Thyroid gland (tissue), 4 donors: Measurements from ENCODE around the gene SON. TPM values are rescaled to one million over a fixed set of nuclear protein-coding genes. Genes with fewer than 3 reads are reported as not detected.

Experiments
- DNase-seq, 2 donors: peaks; one replicate each; pipeline ENCODE4 v3.0.0-alpha.2; 2019
- H3K27ac ChIP-seq, 3 donors: fragments of 200-600 bp; sonication (generic); 1 replicate in 2 of 3; 2 replicates in 1 of 3; pipeline ENCODE4 v1.5.1; 2016 to 2019; ENCODE audit warnings: mild to moderate bottlenecking in 1 of 3, moderate library complexity in 1 of 3
- H3K27me3 ChIP-seq: fragments of 200-600 bp; sonication (generic); one replicate; pipeline ENCODE4 v1.5.1; 2019
- H3K36me3 ChIP-seq, 2 donors: fragments of 200-600 bp; sonication (generic); one replicate each; pipeline ENCODE4 v1.5.1; 2016 to 2019
- H3K4me1 ChIP-seq, 2 donors: fragments of 200-600 bp; sonication (generic); one replicate each; pipeline ENCODE4 v1.5.1; 2017 to 2019
- H3K4me3 ChIP-seq, 3 donors: fragments of 200-600 bp; sonication (generic); replicated peaks in 1 of 3; 1 replicate in 2 of 3; 2 replicates in 1 of 3; pipeline ENCODE4 v1.5.1; 2016; ENCODE audit warnings: mild to moderate bottlenecking in 1 of 3
- H3K9me3 ChIP-seq: fragments of 200-600 bp; sonication (generic); one replicate; pipeline ENCODE4 v1.5.1; 2017
- CTCF ChIP-seq, 6 experiments: fragments of 200-600 bp in 3 of 6; fragments of 450-650 bp in 3 of 6; sonication (generic) in 3 of 6; IDR thresholded peaks; one replicate each; pipeline ENCODE4 v1.5.1; 2016 to 2019; ENCODE audit warnings: antibody characterized with exemption in 6 of 6, mild to moderate bottlenecking in 2 of 6, inconsistent platforms in 1 of 6, moderate library complexity in 1 of 6
- POLR2A ChIP-seq, 2 donors: fragments of 450-650 bp; IDR thresholded peaks; one replicate each; pipeline ENCODE4 v1.6.1; 2017; ENCODE audit warnings: antibody characterized with exemption in 2 of 2, mild to moderate bottlenecking in 2 of 2, moderate library complexity in 1 of 2
- WGBS, 2 donors: methylation state at CpG; one replicate each; pipeline ENCODE4 v1.1.5; 2017; 5-methylcytosine and 5-hydroxymethylcytosine counted together
- intact Hi-C: fragments of 100-400 bp; cut with DNase I; formaldehyde crosslinking; loops from one replicate; pipeline ENCODE4 v1.15.1; 2023
- total RNA-seq, 4 donors: library from RNA; depleted of rRNA; stranded (reverse); fragments of >200 nt; gene quantifications; one replicate each; pipeline ENCODE4 v1.2.3, GENCODE V29; 2016

Gene SON
- total RNA-seq, 4 donors from 2014 or later = 283 to 425 (median 334) TPM

DNA sequence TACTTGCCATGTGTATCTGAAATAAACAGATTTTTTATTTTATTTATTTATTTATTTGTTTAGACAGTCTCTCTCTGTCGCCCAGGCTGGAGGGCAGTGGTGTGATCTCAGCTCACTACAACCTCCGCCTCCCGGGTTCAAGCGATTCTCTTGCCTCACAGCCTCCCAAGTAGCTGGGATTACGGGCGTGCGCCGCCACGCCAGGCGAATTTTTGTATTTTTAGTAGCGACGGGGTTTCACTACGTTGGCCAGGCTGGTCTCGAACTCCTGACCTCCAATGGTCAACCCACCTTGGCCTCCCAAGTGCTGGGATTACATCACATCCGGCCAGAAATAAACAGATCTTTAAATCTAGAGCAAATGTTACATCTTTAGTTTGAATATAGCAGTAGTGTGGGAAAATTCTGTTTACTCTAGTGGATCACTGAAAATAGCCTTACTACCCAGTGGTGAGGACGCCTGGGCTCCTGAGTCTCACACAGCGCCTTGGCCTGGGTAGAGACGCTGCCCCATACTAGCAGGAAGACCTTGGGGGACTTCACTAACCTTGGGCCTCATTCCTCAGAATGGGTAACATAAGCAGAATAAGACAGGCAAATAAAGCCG lies 1.6 kb upstream of the SON start:
- intact Hi-C loops = no loop called here

GRCh38 chr21:33541756-33542639 lies 840 bp upstream of the SON start, which contains the start of gene GART:
TSS of gene GART (minus strand) at chr21:33542117. CDS start at chr21:33539315, 2,802 bp downstream.
- 0% methylated on average over 35 to 49 of the region's 56 CpGs for WGBS, 2 donors
- Histone ChIP-seq H3K27ac (peak within 1 kb of the TSS; percentile 98 to 99 (median 99)), H3K9me3 (no peaks in the 10 kb centered on the region), H3K4me3 (peak within 1 kb of the TSS; percentile 8 to 72 (median 58)), H3K36me3 (peaks cover 8 to 16% of the 10 kb centered on the region in 2 donors), H3K27me3 (no peaks in the 10 kb centered on the region), H3K4me1 (peaks cover 9 to 25% of the 10 kb centered on the region in 2 donors)
- DNase-seq = peak; percentile 82
- intact Hi-C loops = no loop called here
- TF ChIP-seq CTCF (IDR thresholded peaks at IDR 0.05) (no peak), POLR2A (IDR thresholded peaks at IDR 0.05) (peak; percentile 49 to 73)

More for the DNA sequence above, 1.6 kb upstream of the SON start:
- TF ChIP-seq CTCF (IDR thresholded peaks at IDR 0.05) (no peak), POLR2A (IDR thresholded peaks at IDR 0.05) (no peak)
- no peaks in the 10 kb centered on the region for H3K9me3 ChIP-seq
- H3K4me3 ChIP-seq = peak overlapping the region in 2 of 3 donors; percentile 40 to 72
- 55 to 60% methylated on average over 19 of the region's 19 CpGs for WGBS, 2 donors
- H3K4me1 ChIP-seq = peaks cover 9 to 23% of the 10 kb centered on the region in 2 donors
- H3K36me3 ChIP-seq = peaks cover 10 to 11% of the 10 kb centered on the region in 2 donors
- no peak for DNase-seq
- H3K27me3 ChIP-seq = no peaks in the 10 kb centered on the region
- H3K27ac ChIP-seq = peak overlapping the region; percentile 98 to 99 (median 99)

DNA sequence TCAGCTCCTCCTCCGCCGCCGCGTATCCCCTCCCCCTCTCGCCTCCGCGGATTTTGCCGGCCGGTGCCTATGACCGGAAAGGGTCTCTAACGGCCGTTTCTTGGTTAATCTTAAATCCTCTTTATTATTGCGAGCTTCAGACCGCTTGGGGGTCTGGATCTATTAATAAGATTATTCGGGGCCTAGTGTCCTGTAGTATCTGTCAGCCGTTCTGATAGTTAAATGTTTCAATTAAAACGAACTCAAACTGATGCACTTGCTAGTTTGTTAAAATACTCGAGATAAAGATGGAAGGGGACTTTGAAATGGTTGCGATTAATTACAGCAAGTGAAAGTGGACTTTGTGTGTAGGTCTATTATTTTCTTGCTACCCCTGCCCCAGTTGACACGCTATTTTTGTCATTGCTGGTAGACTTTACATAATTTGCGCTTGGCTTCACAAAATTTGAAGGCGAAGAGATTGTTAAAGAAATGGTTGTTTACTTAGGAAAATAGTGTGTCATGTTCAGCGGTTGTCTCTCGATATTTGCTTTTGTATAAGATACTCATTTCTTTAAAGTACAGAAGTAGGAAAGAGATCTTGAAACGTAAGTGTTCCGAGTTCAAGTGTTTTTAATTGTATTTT lies 779 bp downstream of the SON start:
- no peak for TF ChIP-seq POLR2A (IDR thresholded peaks at IDR 0.05)
- no peak for TF ChIP-seq CTCF (IDR thresholded peaks at IDR 0.05)
- peak overlapping the region; percentile 94 to 99 (median 99) for H3K27ac ChIP-seq
- DNase-seq = peak; percentile 67 to 68
- H3K9me3 ChIP-seq = no peaks in the 10 kb centered on the region
- peaks cover 9 to 25% of the 10 kb centered on the region in 2 donors for H3K4me1 ChIP-seq
- peak overlapping the region; percentile 29 to 72 (median 58) for H3K4me3 ChIP-seq
- no peaks in the 10 kb centered on the region for H3K27me3 ChIP-seq
- intact Hi-C loops = no loop called here
- peaks cover 3 to 20% of the 10 kb centered on the region in 2 donors for H3K36me3 ChIP-seq
- WGBS, 2 donors = 0 to 1% methylated on average over 26 of the region's 26 CpGs

DNA sequence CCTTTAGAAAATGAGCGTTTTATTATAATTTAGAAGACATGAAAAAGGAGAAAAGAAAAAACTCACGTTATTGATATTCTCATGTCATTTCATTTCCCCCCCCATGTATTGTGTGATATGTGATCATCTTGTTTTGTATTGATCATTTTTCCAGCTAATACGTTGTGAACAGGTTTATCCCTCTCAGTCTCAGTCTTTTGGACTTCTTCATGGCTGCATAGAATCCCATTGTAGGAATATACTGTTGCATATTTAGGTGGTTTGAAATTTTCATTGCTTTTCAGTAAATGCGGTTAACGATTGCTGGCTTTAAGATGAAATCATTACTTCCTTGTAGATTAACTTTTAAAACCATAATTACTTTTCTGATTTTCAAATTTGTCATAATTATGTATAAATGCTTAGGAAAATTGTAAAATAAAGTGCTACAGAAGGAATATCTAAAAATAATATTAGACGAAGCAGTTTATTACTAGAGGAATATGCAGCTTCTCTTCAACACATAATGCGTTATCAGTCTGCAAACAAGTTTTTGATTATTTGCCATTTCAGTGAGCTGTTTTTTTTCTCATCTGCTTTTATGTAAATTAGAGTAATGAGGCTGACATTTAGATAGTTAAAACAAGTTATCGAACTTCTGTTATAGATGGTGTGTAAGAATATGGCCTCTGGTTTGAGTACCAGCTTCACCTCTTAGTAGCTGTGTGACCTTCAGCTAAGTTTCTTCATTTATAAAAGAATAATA lies 1.8 kb downstream of the SON start:
- Histone ChIP-seq H3K4me3 (peak overlapping the region in 2 of 3 donors; percentile 58 to 72), H3K4me1 (peaks cover 9 to 25% of the 10 kb centered on the region in 2 donors), H3K9me3 (no peaks in the 10 kb centered on the region), H3K27me3 (no peaks in the 10 kb centered on the region), H3K36me3 (peaks cover 7 to 20% of the 10 kb centered on the region in 2 donors), H3K27ac (peak overlapping the region in 2 of 3 donors; percentile 99)
- no peak for TF ChIP-seq CTCF (IDR thresholded peaks at IDR 0.05)
- TF ChIP-seq POLR2A (IDR thresholded peaks at IDR 0.05) = no peak
- no peak for DNase-seq
- WGBS, 2 donors = 22 to 28% methylated on average over 8 of the region's 8 CpGs
- intact Hi-C loops = no loop called here
